Brain microvascular endothelial cell (primary cell): ENCODE data around the gene SORCS1.

Experiments used
- DNase-seq: peaks from one replicate; pipeline ENCODE4 v3.0.0-alpha.2; 2020
- H3K27ac ChIP-seq: fragments of 250-450 bp; sonication (Bioruptor Pico); 2 replicates; pipeline ENCODE4 v1.5.1; 2020; ENCODE audit warnings: mild to moderate bottlenecking, moderate library complexity
- H3K27me3 ChIP-seq: fragments of 250-450 bp; sonication (Bioruptor Pico); replicated peaks from 2 replicates; pipeline ENCODE4 v1.5.1; 2020; ENCODE audit warnings: mild to moderate bottlenecking
- H3K36me3 ChIP-seq: fragments of 250-450 bp; sonication (Bioruptor Pico); replicated peaks from 2 replicates; pipeline ENCODE4 v1.5.1; 2020; ENCODE audit warnings: mild to moderate bottlenecking
- H3K4me3 ChIP-seq: 2 replicates; pipeline ENCODE4 v1.5.1; 2011; ENCODE audit warnings: low read depth, mild to moderate bottlenecking, control low read depth, low read length, moderate library complexity
- CTCF ChIP-seq: IDR thresholded peaks from 2 replicates; pipeline ENCODE4 v1.5.1; 2011; ENCODE audit warnings: low read depth, mild to moderate bottlenecking, moderate library complexity, low read length, control low read depth, inconsistent platforms; ENCODE audit errors: missing control alignments
- in situ Hi-C: cut with HindIII; loops from 2 replicates; pipeline ENCODE4 v1.10.0; 2017; ENCODE audit warnings: low sequenced_read_pairs, low pct_ligation_motif_present

SORCS1 gene

GRCh38 chr10:106566873-106567272 lies 597.6 kb downstream of the SORCS1 start:
- H3K36me3 ChIP-seq: no peaks in the 10 kb centered on the region
- no peak for TF ChIP-seq CTCF
- no peak overlapping the region for H3K27ac ChIP-seq
- no peaks in the 10 kb centered on the region for H3K27me3 ChIP-seq
- DNase-seq: no peak
- H3K4me3 ChIP-seq: no peak overlapping the region
- in situ Hi-C loops: no loop called here

- Histone ChIP-seq H3K27me3 (no peaks in the 10 kb centered on the region), H3K36me3 (no peaks in the 10 kb centered on the region), H3K4me3 (no peak overlapping the region), H3K27ac (no peak overlapping the region)
- no peak for TF ChIP-seq CTCF
- no peak for DNase-seq
- in situ Hi-C loops: no loop called here
These were observed 599.0 kb downstream of the SORCS1 start for GRCh38 chr10:106565546-106565945.

GRCh38 chr10:106563384-106563783 lies 601.1 kb downstream of the SORCS1 start:
- Histone ChIP-seq H3K27me3 (no peaks in the 10 kb centered on the region), H3K36me3 (no peaks in the 10 kb centered on the region), H3K4me3 (no peak overlapping the region), H3K27ac (no peak overlapping the region)
- in situ Hi-C loops: no loop called here
- TF ChIP-seq CTCF: no peak
- DNase-seq: no peak

- no peaks in the 10 kb centered on the region for H3K27me3 ChIP-seq
- H3K36me3 ChIP-seq: no peaks in the 10 kb centered on the region
- in situ Hi-C loops: no loop called here
- no peak overlapping the region for H3K4me3 ChIP-seq
- H3K27ac ChIP-seq: peak overlapping the region; percentile 41
- peak; percentile 53 for DNase-seq
- no peak for TF ChIP-seq CTCF
These were observed 603.4 kb downstream of the SORCS1 start for GRCh38 chr10:106560925-106561640.

GRCh38 chr10:106559442-106559841 lies 605.1 kb downstream of the SORCS1 start:
- no peak overlapping the region for H3K4me3 ChIP-seq
- TF ChIP-seq CTCF: no peak
- peak overlapping the region; percentile 63 for H3K27ac ChIP-seq
- no peaks in the 10 kb centered on the region for H3K36me3 ChIP-seq
- in situ Hi-C loops: no loop called here
- no peaks in the 10 kb centered on the region for H3K27me3 ChIP-seq
- DNase-seq: peak; percentile 34
